Fibroblast of lung (primary cell): ENCODE measurements around the gene CNPPD1. TPM values are rescaled to one million over a fixed set of nuclear protein-coding genes. Genes with fewer than 3 reads are reported as not detected.

Experiments
- DNase-seq, 2 donors: peaks; one replicate each; pipeline versions ENCODE4 v3.0.0 to v3.0.0-alpha.2; 2010; ENCODE audit warnings: low read depth in 2 of 2
- H2AFZ ChIP-seq: 2 replicates; pipeline ENCODE4 v1.5.1; 2012; ENCODE audit warnings: low read length, control low read depth, inconsistent platforms
- H3K27ac ChIP-seq: 2 replicates; pipeline ENCODE4 v1.5.1; 2011; ENCODE audit warnings: low read length, control low read depth; ENCODE audit not compliant: insufficient read depth
- H3K27me3 ChIP-seq: 2 replicates; pipeline ENCODE4 v1.5.1; 2011; ENCODE audit warnings: mild to moderate bottlenecking, low read length; ENCODE audit not compliant: control insufficient read depth, insufficient read depth
- H3K36me3 ChIP-seq: 2 replicates; pipeline ENCODE4 v1.5.1; 2011; ENCODE audit warnings: low read length; ENCODE audit not compliant: control insufficient read depth, insufficient read depth
- H3K4me1 ChIP-seq: 2 replicates; pipeline ENCODE4 v1.5.1; 2011; ENCODE audit warnings: low read length; ENCODE audit not compliant: control insufficient read depth, insufficient read depth; ENCODE audit errors: extremely low read depth
- H3K4me2 ChIP-seq: 2 replicates; pipeline ENCODE4 v1.5.1; 2011; ENCODE audit warnings: low read length, control low read depth; ENCODE audit not compliant: insufficient read depth; ENCODE audit errors: extremely low read depth
- H3K4me3 ChIP-seq, 4 experiments: fragments of 200-600 bp in 1 of 4; sonication (generic) in 1 of 4; replicated peaks in 1 of 4; 2 replicates each; pipeline ENCODE4 v1.5.1; 2011 to 2016; ENCODE audit warnings: low read length in 4 of 4, low read depth in 3 of 4, mild to moderate bottlenecking in 3 of 4, control low read depth in 2 of 4, inconsistent platforms in 1 of 4, mixed read lengths in 1 of 4; ENCODE audit not compliant: insufficient read depth in 1 of 4; ENCODE audit errors: control extremely low read depth in 1 of 4
- H3K79me2 ChIP-seq: 2 replicates; pipeline ENCODE4 v1.5.1; 2012; ENCODE audit warnings: mild to moderate bottlenecking, low read length, inconsistent platforms; ENCODE audit not compliant: control insufficient read depth, insufficient read depth
- H3K9ac ChIP-seq: 2 replicates; pipeline ENCODE4 v1.5.1; 2011; ENCODE audit warnings: mild to moderate bottlenecking, low read length, control low read depth; ENCODE audit not compliant: insufficient read depth
- H3K9me3 ChIP-seq: 2 replicates; pipeline ENCODE4 v1.5.1; 2012; ENCODE audit warnings: low read depth, low read length; ENCODE audit not compliant: control insufficient read depth, insufficient read depth
- H4K20me1 ChIP-seq: 2 replicates; pipeline ENCODE4 v1.5.1; 2011; ENCODE audit warnings: low read length; ENCODE audit not compliant: control insufficient read depth, insufficient read depth; ENCODE audit errors: extremely low read depth
- EZH2 ChIP-seq: IDR thresholded peaks from 2 replicates; pipeline ENCODE4 v1.5.1; 2012; ENCODE audit warnings: low read length, control low read depth, mild to moderate bottlenecking; ENCODE audit errors: missing control alignments
- polyA plus RNA-seq, 2 donors: library from polyadenylated mRNA; depleted of rRNA in 1 of 2; stranded (reverse) in 1 of 2; unstranded in 1 of 2; fragments of >200 nt; gene quantifications; 2 replicates each; pipeline ENCODE4 v1.2.1, GENCODE V29; 2011 to 2012; ENCODE audit warnings: missing spikeins in 1 of 2
- total RNA-seq: library from RNA; depleted of rRNA; stranded (reverse); fragments of >200 nt; gene quantifications from 2 replicates; pipeline ENCODE4 v1.2.1, GENCODE V29; 2014
- TF ChIP-seq, protein P1 (sequence below), 2 donors: IDR thresholded peaks in 1 of 2; conservative IDR thresholded peaks in 1 of 2; 1 replicate in 1 of 2; 2 replicates in 1 of 2; pipeline ENCODE4 v1.5.1; 2011 to 2012; ENCODE audit warnings: low read length in 2 of 2, control low read depth in 1 of 2, inconsistent platforms in 1 of 2, low read depth in 1 of 2, mild to moderate bottlenecking in 1 of 2

The CNPPD1 gene
- total and polyA plus RNA-seq, 2 donors (not counting 1 experiment from before 2014, with no cell fraction given), result 33.5 to 42.2 TPM

DNA sequence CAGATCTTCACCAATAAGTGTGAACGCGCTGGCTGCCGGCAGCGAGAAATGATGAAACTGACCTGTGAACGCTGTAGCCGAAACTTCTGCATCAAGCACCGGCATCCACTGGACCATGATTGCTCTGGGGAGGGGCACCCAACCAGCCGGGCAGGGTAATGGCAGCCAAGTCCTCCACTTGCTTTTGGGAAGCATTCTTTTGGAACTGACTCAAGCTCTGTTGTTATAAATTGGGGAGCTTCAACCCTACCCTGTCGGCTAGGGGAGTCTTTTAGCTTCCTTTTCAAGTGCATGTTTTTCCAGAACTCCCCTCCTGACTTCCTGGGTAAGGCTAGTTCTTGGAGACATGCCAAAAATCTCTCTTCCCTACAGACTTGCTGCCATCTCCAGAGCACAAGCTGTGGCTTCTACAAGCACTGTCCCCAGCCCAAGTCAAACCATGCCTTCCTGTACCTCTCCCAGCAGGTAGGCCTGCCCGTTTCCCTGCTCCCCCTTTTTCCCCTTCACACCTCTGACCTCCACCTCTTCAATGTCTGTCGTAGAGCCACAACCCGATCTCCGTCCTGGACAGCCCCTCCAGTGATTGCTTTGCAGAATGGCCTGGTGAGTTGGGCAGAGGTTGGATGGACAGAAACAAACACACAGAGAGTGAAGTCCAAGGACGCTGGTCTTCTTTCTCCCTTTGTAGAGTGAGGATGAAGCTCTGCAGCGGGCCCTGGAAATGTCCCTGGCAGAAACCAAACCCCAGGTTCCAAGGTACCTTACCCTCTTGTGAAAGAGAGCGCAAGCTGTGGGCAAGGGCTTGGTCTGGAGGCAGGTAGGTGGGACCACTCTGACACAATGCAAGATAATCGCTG, 31.4 kb upstream of the CNPPD1 start:
- Histone ChIP-seq H3K27me3 (peaks cover 2% of the 10 kb centered on the region), H3K4me3 (peak overlapping the region; percentile 58 to 79 (median 72)), H3K4me1 (peaks cover 16% of the 10 kb centered on the region), H3K9me3 (no peaks in the 10 kb centered on the region), H3K9ac (no peak overlapping the region), H3K4me2 (peak overlapping the region; percentile 94), H2AFZ (no peak overlapping the region), H3K36me3 (peaks cover 19% of the 10 kb centered on the region), H4K20me1 (no peaks in the 10 kb centered on the region), H3K79me2 (peaks cover 2% of the 10 kb centered on the region), H3K27ac (peak overlapping the region; percentile 56)
- TF ChIP-seq, protein P1, sequence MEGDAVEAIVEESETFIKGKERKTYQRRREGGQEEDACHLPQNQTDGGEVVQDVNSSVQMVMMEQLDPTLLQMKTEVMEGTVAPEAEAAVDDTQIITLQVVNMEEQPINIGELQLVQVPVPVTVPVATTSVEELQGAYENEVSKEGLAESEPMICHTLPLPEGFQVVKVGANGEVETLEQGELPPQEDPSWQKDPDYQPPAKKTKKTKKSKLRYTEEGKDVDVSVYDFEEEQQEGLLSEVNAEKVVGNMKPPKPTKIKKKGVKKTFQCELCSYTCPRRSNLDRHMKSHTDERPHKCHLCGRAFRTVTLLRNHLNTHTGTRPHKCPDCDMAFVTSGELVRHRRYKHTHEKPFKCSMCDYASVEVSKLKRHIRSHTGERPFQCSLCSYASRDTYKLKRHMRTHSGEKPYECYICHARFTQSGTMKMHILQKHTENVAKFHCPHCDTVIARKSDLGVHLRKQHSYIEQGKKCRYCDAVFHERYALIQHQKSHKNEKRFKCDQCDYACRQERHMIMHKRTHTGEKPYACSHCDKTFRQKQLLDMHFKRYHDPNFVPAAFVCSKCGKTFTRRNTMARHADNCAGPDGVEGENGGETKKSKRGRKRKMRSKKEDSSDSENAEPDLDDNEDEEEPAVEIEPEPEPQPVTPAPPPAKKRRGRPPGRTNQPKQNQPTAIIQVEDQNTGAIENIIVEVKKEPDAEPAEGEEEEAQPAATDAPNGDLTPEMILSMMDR (conservative IDR thresholded peaks at IDR 0.05 in 1 of 2, IDR thresholded peaks at IDR 0.05 in 1 of 2; ENCODE audit: low read depth in 1 of 2, low read length in 2 of 2), result no peak
- TF ChIP-seq EZH2, result no peak
- DNase-seq, result peak; percentile 35 to 73

- no peak for TF ChIP-seq EZH2
- TF ChIP-seq, protein P1 (conservative IDR thresholded peaks at IDR 0.05 in 1 of 2, IDR thresholded peaks at IDR 0.05 in 1 of 2; ENCODE audit: low read depth in 1 of 2, low read length in 2 of 2), result no peak
- peak overlapping the region; percentile 80 for H3K27ac ChIP-seq
- H3K9ac ChIP-seq, result peak overlapping the region; percentile 32
- peak overlapping the region; percentile 3 for H2AFZ ChIP-seq
- no peak for DNase-seq
- H3K4me1 ChIP-seq, result peaks cover 16% of the 10 kb centered on the region
- peak overlapping the region; percentile 58 to 79 (median 72) for H3K4me3 ChIP-seq
- H3K79me2 ChIP-seq, result peaks cover 2% of the 10 kb centered on the region
- peaks cover 2% of the 10 kb centered on the region for H3K27me3 ChIP-seq
- peaks cover 15% of the 10 kb centered on the region for H3K36me3 ChIP-seq
- H3K9me3 ChIP-seq, result no peaks in the 10 kb centered on the region
- H3K4me2 ChIP-seq, result peak overlapping the region; percentile 94
- H4K20me1 ChIP-seq, result no peaks in the 10 kb centered on the region
Measured at GRCh38 chr2:219207134-219207883, 30.6 kb upstream of the CNPPD1 start.
